NCI-H526 (cell line): Measurements from ENCODE around the gene UROC1.

Experiments
- DNase-seq, 2 experiments: peaks; one replicate each; lab custom pipeline; 2025; lab: John Stamatoyannopoulos, UW

The UROC1 gene

DNA sequence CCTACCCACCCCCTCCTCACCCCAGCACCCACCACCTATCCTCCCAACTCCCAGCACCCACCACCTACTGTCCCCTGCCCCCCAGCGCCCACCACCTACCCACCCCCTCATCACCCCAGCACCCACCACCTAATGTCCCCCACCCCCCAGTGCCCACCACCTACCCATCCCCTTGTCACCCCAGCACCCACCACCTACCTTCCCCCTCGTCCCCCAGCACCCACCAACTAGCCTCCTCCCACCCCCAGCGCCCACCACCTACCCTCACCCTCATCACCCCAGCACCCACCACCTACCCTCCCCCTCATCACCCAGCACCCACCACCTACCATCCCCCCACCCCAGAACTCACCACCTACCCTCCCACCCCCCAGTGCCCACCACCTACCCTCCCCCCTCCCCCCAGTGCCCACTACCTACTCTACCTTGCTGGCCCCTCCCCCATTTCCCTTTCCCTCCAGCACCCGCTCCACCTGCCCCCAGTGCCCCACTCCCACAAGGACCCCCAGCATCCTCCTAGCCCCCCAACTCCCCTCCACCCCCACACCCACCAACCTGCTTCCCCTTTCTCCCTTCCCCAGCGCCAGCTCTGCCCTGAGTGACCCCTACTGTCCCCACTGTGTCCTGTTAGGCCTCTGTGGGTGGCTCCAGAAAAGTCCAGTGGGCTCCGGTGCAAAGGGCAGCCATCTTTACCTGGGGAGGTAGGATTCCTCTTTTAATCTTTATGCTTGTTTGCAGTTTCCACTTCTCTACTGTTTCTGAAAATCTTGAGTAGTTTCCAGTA lies 1.2 kb downstream of the UROC1 start:
- DNase-seq, result no peak

DNA sequence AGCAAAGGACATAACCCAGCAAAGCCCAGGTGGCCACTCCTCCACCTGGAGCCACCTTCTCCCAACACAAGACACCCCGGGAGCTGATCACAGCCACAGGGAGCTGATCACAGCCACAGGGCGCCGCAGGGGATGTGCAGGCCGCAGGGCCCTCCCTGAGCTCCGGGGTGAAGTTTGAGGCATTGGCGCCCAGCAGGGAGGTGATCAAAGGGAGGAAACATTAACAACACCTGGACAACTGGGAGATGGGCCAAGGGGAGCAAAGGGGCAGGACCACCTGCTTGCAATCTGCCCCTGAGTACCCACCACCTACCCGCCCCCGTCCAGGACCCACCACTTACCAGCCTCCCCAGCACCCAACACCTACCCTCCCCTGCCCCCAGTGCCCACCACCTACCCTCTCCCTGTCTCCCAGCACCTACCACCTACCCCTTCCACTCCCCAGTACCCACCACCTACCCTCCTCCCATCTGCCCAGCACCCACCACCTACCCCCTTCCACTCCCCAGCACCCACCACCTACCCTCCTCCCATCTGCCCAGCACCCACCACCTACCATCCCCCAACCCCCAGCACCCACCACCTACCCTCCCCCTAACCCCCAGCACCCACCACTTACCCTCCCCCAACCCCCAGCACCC lies 2.4 kb downstream of the UROC1 start:
- no peak for DNase-seq

DNA sequence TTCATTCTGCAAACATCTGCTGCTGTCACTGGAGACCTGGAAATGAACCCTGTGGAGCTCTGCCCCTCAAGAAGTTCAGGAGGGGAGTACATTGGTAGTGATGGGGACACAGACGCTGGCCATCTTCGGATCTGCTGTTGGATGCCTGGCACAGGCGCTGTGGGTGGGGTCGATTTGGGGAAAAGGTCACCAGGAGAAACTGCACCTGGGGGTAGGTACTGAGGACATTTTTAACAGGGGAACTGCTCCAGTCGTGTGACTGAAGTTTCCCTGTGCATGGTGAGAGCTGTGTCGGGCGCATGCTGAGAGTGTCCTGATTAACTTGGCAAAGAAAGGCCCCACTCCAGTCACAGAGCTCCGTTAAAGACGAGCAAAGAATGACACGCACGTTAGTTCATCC lies 3.4 kb downstream of the UROC1 start:
- DNase-seq, result no peak

- no peak for DNase-seq
These were observed 4.5 kb downstream of the UROC1 start for GRCh38 chr3:126512916-126513650.

- DNase-seq, result no peak
These were observed 5.5 kb downstream of the UROC1 start for GRCh38 chr3:126512026-126512425.

- no peak for DNase-seq
These were observed 6.3 kb downstream of the UROC1 start for GRCh38 chr3:126511291-126511690.

DNA sequence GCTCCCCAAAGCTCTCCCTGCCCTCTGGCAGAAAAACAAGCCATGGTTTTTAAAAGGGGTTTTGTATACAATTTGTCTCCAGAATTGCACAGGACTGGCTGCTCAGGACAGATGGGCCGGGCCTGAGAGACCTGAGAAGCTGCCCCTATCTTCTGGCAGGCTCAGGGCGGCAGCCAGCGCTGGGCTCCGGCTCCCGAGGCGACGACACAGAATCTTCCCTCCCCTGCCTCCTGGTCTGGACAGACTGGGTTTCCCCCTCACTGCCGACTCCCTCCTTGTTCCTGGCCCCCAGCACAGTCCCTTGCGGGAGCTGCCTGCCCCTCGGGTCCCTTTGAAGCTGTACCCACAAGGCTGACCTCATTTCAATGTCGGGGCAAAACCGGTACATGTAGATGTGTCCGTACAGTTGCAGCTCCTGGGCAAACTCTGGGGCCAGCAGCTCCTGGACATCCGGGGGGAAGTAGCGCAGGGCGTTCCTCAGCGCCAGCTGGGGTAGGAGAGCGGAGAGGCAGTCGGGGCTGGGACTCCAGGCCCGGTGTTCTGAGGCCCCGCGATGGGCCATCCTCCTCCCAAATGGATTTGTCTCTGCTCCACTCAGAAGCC lies 7.2 kb downstream of the UROC1 start:
- DNase-seq, result no peak

DNA sequence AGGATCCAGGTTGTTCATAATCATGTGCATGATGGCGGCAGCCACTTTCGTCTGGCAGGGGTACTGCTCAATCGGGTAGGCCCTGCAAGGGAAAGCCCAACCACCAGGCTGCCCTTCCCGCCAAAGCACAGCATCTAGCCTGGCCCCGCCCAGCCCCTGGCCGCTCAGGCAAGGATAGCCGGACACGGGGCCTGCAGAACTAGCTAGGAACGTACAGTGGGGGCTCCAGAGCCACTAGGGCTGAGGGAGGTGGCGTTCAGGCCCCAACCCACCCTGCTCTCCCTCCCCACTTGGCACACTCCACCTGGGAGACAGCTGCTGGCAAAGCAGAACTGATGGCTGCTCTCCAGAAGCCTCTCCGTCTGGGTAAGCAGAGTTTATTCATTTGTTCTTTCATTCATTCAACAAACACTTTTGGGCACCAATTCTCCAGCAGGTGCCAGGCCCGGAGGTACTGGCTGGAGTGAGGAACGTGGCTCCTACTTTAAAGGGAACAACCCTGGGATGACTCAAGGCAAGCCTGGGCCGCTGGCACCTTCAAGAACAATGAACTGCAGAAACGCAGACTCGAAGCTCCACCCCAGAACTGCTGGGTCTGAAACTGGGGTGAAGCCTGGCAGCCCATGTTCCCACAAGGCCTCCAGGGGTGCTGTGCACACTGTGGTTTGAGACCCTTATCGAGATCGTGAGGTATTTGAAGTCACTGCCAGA lies 7.8 kb downstream of the UROC1 start:
- no peak for DNase-seq

GRCh38 chr3:126508564-126508964 lies 9.0 kb downstream of the UROC1 start:
- no peak for DNase-seq

- DNase-seq, result no peak
These were observed 9.7 kb downstream of the UROC1 start for GRCh38 chr3:126507886-126508285.

DNA sequence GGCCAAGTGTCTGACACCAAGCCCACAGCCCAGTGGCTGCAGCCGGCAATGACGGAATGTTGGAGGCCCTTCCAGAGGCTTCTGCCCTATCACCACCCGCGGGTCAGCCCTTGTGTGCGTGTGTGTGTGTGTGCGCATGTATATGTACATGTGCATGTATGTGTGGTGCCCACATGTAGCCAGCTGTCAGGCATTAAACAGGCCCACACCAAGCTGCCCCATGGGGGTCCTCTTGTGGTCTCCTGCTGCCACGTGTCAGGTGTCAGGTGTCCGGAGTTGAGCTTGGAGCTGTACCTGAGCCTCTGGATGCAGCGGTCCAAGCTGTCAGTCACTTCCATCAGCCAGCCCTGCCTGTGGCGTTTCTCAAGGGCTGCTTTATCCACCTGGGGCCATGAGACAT lies 13.9 kb downstream of the UROC1 start:
- DNase-seq, result no peak

- no peak for DNase-seq
These were observed 14.9 kb downstream of the UROC1 start for GRCh38 chr3:126502656-126503055.

GRCh38 chr3:126501736-126502135 lies 15.8 kb downstream of the UROC1 start:
- DNase-seq, result no peak

- DNase-seq, result no peak
These were observed 16.5 kb downstream of the UROC1 start for GRCh38 chr3:126501054-126501453.

DNA sequence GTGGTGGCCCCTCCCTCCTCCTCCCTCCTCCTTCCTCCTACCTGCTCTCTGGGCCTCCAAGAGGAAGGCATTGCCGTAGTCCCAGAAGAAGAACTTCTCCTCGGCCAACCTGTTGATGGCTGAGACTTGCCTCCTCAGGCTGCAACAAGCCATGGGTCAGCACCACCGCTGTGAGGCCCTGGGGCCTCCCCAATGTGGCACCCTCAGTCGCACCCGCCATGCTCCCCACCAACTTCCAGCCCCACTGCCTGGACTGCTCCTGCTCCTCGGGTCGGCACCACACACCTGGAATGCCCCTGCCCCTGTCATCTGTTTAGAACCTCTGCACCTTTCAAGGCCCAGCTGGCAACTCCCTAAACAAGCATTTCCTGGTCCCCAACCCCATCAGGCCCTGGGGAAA lies 17.6 kb downstream of the UROC1 start:
- no peak for DNase-seq

GRCh38 chr3:126499401-126499800 lies 18.2 kb downstream of the UROC1 start:
- no peak for DNase-seq

DNA sequence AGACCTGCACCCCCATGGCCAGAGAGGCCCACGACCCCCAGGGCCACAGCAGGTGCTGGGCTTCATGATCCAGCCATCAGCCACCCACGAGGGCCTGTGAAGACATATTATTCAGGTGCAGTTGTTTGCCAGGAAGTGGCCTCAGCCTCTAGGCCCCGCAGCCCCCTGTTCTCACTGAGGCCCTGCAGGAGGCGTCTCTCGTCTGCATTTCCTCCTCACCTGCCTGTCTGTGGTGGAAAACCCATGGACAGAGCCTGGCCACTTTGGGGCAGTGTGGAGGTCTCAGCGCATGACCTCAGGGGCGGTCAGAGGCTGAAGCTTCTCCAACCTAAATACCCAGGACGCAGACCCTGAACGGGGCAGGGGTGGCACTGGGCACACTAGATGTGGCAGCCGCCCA lies 18.6 kb downstream of the UROC1 start:
- DNase-seq, result no peak

GRCh38 chr3:126498461-126498860 lies 19.1 kb downstream of the UROC1 start:
- no peak for DNase-seq

DNA sequence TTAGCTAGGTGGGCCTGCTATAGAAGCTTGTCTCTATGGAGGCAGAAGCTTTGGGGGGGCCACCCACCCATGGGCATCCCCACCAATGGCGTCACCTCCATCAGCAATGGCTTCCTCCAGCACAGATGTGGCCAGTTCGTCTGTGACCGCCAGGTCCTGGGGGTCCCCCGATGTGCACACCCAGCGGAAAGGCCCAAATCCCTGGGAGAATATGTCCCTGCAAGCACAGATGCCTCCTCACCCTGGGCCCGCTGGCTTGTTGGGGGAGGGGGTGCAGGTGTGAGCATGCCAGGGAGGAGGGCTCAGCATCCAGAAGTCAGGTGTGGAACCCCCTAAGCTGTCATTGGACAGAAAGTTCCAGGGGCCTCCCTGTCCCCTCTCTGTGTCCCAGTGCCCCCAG lies 19.6 kb downstream of the UROC1 start:
- DNase-seq, result no peak

DNA sequence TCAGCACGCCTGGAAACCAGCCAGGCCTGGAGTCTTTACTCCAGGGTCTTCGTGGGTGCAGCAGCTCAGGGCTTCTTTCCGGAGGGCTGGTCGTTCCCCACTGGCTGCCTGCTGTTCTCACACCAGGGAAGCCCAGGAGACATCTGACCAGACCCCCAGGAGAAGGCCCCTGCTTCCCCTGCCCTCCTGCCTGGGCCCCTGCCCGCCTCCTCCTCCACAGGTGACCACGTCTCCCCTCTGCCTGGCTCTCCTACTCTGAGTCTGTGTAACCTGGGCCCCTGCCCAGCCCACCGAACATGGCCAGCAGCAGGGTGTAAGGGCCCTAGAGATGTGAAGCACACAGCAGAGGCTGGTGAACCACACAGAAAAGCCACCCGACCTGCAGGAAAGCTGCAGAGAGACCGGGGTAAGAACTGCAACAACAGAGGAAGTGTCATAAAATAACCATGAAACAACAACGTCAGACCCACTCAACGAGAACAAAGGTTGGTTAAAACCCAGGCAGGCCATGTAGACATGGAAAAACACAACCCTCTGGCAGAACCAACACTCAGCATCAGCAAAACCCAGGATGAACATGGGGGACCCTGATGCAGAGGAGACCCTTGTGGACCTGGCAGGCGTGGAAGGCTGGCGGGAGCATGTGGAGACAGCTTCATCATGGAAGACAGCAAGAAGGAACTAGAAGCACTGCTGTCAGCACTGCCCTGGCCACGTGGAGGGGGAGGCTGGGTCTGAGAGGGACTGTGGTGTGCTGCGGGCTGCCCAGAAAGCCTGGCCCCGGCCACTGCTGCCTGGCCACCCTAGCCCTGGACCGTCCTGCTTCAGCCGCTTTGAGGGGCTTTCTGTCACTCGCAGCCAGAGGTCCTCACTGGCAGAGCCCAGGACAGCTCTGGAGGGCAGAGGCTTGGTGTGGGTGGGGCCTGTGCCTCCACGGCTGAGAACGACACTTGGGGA lies 20.4 kb downstream of the UROC1 start:
- no peak for DNase-seq

DNA sequence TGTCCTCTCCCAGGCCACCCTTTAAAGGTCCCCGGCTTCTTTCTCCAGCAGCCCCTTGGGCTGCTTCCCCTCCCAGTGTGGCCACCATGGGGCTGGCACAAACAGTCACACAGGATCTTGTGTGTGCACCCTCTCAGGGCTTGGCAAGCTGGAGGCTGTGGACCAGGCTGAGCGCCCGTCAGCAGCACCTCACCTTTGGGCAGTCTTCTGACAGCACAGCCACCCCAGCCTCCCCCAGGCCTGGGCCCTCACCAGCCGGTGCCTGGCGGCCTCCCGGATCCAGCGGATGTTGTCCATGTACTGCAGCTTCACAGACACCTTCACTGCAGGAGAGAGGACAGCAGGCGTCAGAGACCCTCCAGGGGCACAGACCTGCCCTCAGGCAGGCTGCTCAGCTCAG lies 21.8 kb downstream of the UROC1 start:
- DNase-seq, result no peak
